ENCODE measurements around the gene TESK2. TPM values are rescaled to one million over a fixed set of nuclear protein-coding genes. Genes with fewer than 3 reads are reported as not detected.

The TESK2 gene
- total and polyA plus RNA-seq, 10 donors: 3.2 to 11.5 (median 7.7) TPM

DNA sequence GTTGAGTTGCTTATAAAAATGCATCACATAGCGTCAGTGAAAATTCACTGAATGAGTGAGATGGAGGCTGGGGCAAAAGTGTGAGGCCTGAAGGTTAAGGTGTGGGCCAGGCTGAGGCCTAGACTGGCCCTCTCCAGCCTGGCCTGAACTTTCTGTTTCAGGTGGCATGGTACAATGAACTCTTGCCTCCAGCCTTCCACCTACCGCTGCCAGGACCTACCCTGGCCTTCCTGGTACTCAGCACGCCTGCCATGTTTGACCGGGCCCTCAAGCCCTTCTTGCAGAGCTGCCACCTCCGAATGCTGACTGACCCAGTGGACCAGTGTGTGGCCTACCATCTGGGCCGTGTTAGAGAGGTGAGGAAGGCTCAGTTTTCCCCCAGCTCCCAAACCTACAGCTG, 16.2 kb upstream of the TESK2 start:
- Histone ChIP-seq H3K4me3 (no peak overlapping the region), H3K27me3 (replicated peaks in 1 of 7) (no peaks in the 10 kb centered on the region), H3K9me3 (no peaks in the 10 kb centered on the region), H3K36me3 (peaks cover 5 to 51% (median 40%) of the 10 kb centered on the region in 6 donors), H3K4me1 (no peaks in the 10 kb centered on the region), H3K27ac (no peak overlapping the region)
- intact Hi-C loops (cut with DNase I; ENCODE audit: low total_unique reads): no loop called here
- no peak for DNase-seq
- TF ChIP-seq POLR2A (IDR thresholded peaks at IDR 0.05) (no peak), POLR2AphosphoS5 (IDR thresholded peaks at IDR 0.05) (peak in 2 of 3 donors; percentile 20 to 35)
- TF ChIP-seq, protein P1, sequence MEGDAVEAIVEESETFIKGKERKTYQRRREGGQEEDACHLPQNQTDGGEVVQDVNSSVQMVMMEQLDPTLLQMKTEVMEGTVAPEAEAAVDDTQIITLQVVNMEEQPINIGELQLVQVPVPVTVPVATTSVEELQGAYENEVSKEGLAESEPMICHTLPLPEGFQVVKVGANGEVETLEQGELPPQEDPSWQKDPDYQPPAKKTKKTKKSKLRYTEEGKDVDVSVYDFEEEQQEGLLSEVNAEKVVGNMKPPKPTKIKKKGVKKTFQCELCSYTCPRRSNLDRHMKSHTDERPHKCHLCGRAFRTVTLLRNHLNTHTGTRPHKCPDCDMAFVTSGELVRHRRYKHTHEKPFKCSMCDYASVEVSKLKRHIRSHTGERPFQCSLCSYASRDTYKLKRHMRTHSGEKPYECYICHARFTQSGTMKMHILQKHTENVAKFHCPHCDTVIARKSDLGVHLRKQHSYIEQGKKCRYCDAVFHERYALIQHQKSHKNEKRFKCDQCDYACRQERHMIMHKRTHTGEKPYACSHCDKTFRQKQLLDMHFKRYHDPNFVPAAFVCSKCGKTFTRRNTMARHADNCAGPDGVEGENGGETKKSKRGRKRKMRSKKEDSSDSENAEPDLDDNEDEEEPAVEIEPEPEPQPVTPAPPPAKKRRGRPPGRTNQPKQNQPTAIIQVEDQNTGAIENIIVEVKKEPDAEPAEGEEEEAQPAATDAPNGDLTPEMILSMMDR (IDR thresholded peaks at IDR 0.05 in 8 of 11, conservative IDR thresholded peaks at IDR 0.05 in 3 of 11): no peak
- 85 to 97% (median 92%) methylated on average over 4 to 6 of the region's 6 CpGs for WGBS, 5 donors

DNA sequence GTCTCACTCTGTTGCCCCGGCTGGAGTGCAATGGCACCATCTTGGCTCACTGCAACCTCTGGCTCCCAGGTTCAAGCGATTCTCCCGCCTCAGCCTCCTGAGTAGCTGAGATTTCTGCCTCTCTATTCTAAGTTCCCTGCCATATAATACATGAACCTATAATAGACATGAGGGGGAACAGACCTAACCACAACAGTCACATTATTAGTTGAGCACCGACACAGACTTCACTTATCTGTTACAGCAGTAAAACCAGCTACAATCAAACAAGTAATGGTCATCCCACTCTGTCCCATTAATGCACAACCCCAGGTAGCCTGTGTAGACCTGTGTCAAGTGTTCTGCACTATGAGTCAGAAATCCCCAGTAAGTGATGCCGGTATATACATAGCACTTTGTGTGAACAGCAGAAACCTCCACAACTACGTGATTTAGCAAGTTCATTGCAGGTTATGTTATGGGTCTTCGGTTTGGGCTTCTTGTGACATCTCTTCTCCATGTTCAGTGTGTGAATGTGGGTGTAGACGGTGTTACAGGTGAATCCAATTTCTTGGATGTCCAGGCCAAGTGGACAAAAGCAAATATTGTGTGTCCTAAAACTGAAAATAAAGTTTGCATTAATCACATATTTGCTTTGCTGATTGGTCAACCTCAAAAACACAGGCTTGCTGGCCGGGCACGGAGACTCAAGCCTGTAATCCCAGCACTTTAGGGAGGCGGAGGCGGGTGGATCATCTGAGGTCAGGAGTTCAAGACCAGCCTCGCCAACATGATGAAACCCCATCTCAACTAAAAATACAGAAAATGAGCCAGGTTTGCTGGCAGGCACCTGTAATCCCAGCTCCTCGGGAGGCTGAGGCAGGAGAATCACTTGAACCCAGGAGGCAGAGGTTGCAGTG, 12.7 kb upstream of the TESK2 start:
- intact Hi-C loops (cut with DNase I; ENCODE audit: low total_unique reads): no loop called here
- peaks cover 10 to 31% (median 23%) of the 10 kb centered on the region in 6 donors for H3K4me1 ChIP-seq
- no peak overlapping the region for H3K4me3 ChIP-seq
- no peaks in the 10 kb centered on the region for H3K27me3 ChIP-seq (replicated peaks in 1 of 7)
- no peaks in the 10 kb centered on the region for H3K9me3 ChIP-seq
- DNase-seq: no peak
- 87 to 93% (median 89%) methylated on average over 14 of the region's 14 CpGs for WGBS, 5 donors
- TF ChIP-seq, protein P1 (IDR thresholded peaks at IDR 0.05 in 8 of 11, conservative IDR thresholded peaks at IDR 0.05 in 3 of 11): no peak
- TF ChIP-seq POLR2A (IDR thresholded peaks at IDR 0.05) (no peak), POLR2AphosphoS5 (IDR thresholded peaks at IDR 0.05) (no peak)
- H3K27ac ChIP-seq: no peak overlapping the region
- H3K36me3 ChIP-seq: peaks cover 0 to 16% (median 6%) of the 10 kb centered on the region in 6 donors

DNA sequence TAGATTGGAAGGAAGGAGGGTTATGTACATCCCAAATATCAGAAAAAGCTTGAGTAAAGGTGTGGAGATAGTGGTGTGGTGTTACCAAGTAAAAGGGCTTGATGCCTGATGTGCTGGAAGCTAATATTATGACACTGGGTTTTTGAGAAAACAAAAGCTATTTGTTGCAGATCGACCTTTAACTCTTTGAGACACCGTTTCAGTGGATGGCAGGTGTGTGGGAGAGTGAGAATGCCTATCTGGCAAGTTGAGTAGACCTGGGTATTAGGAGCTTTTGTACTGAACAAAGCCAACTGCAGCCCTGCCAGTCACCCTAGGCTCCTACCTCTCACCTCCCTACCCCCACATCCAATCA, 10.5 kb upstream of the TESK2 start:
- no peaks in the 10 kb centered on the region for H3K9me3 ChIP-seq
- WGBS, 5 donors: 76 to 85% (median 82%) methylated on average over 2 of the region's 2 CpGs

DNA sequence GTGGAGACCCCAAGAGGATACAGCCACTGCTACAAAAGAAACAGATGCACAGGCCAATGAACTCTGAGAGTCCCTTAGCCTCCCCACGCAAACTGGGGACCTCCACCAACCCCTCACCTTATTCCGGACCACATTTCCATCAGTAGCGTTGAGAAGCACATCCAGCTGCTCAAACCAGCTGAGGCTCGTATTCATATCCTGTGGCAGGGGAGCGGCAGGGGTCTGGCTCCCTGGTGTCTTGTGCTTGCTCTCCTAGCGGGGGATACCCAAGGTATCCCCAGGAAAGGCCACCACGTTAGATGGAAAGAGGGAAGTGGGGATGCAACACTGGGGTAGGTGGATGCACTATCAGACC, 8.4 kb upstream of the TESK2 start:
- Histone ChIP-seq H3K27ac (peak overlapping the region in 6 of 8 donors; percentile 54 to 83 (median 76)), H3K36me3 (peaks cover 0 to 6% (median 0%) of the 10 kb centered on the region in 6 donors), H3K4me1 (peaks cover 10 to 35% (median 25%) of the 10 kb centered on the region in 6 donors), H3K4me3 (peak overlapping the region; percentile 49 to 81 (median 72)), H3K27me3 (replicated peaks in 1 of 7) (no peaks in the 10 kb centered on the region), H3K9me3 (no peaks in the 10 kb centered on the region)
- peak; percentile 79 for DNase-seq
- no peak for TF ChIP-seq POLR2AphosphoS5 (IDR thresholded peaks at IDR 0.05)
- TF ChIP-seq, protein P1 (IDR thresholded peaks at IDR 0.05 in 8 of 11, conservative IDR thresholded peaks at IDR 0.05 in 3 of 11): no peak
- no peak for TF ChIP-seq POLR2A (IDR thresholded peaks at IDR 0.05)
- intact Hi-C loops (cut with DNase I; ENCODE audit: low total_unique reads): no loop called here
- 0 to 6% (median 2%) methylated on average over 7 of the region's 7 CpGs for WGBS, 5 donors

More for the DNA sequence above, 10.5 kb upstream of the TESK2 start:
- H3K27me3 ChIP-seq (replicated peaks in 1 of 7): no peaks in the 10 kb centered on the region
- TF ChIP-seq POLR2A (IDR thresholded peaks at IDR 0.05) (no peak), POLR2AphosphoS5 (IDR thresholded peaks at IDR 0.05) (no peak)
- TF ChIP-seq, protein P1 (IDR thresholded peaks at IDR 0.05 in 8 of 11, conservative IDR thresholded peaks at IDR 0.05 in 3 of 11): no peak
- no peak overlapping the region for H3K4me3 ChIP-seq
- peaks cover 10 to 35% (median 25%) of the 10 kb centered on the region in 6 donors for H3K4me1 ChIP-seq
- no peak for DNase-seq
- intact Hi-C loops (cut with DNase I; ENCODE audit: low total_unique reads): no loop called here
- H3K36me3 ChIP-seq: no peaks in the 10 kb centered on the region
- no peak overlapping the region for H3K27ac ChIP-seq
